NK-92 (cell line): ENCODE results near the gene RXRA.

Experiments used
- DNase-seq: peaks from one replicate; lab custom pipeline; 2025; ENCODE audit not compliant: unreplicated experiment; lab: John Stamatoyannopoulos, UW

Gene RXRA

DNA sequence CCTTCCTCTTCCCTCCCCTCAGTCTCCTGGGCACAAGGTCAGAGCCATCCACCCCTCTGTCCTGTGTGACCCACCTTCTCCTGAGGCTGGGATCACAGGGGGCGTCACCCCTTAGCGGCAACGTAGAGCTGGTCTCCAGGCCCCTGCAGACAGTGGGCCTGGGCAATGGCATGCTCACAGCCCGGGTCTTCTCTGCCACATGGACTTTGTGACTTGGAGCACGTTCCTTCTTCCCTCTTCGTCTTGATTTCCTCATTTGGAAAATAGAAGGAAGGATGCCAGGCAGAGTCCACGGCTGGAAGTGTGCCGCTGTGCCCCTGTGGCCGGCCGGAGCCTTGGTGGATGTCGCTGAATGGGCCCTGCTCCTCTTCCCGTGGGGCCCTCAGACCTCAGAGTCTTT is 10.0 kb downstream of the RXRA start:
- DNase-seq, result no peak

GRCh38 chr9:134336924-134337323 is 10.7 kb downstream of the RXRA start:
- no peak for DNase-seq

GRCh38 chr9:134337469-134337868 is 11.2 kb downstream of the RXRA start:
- DNase-seq, result no peak

DNA sequence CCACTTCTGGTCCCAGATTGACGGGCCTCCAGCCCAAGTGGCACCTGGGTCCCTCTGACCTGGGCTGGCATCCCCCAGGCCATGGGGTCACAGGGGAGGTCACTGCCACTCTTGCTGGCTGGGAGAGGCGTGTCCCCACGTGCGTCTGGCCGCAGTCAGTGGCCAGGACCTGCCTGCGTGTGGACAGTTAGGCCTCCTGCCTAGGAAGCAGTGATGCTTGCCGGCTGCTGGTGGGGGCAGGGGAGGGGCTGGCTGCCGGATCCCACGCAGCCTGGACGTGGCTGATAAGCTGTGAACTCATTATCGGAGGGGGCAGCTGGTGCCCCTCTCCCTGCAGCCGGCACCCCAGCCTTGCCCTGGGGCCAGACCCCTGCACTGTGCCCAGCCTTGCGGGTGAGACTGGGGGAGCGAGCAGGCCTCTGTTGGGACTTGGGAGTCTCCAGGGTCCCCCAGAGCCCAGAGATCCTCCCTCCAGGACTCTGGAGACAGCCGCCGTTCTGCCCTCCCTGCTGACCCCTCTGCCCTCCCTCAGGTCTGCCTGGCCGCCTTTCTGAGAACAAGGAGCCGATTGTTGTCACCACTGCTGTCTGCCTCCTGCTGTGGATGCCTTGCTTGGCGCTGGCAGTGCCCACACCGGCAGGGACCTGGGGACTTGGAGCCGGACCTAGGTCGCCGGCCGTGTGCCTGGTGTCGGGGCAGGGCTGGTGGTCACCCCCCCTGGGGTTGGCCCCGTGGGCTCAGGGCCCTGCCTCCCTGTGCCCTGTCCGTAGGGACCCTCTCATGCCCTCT is 12.3 kb downstream of the RXRA start:
- no peak for DNase-seq

DNA sequence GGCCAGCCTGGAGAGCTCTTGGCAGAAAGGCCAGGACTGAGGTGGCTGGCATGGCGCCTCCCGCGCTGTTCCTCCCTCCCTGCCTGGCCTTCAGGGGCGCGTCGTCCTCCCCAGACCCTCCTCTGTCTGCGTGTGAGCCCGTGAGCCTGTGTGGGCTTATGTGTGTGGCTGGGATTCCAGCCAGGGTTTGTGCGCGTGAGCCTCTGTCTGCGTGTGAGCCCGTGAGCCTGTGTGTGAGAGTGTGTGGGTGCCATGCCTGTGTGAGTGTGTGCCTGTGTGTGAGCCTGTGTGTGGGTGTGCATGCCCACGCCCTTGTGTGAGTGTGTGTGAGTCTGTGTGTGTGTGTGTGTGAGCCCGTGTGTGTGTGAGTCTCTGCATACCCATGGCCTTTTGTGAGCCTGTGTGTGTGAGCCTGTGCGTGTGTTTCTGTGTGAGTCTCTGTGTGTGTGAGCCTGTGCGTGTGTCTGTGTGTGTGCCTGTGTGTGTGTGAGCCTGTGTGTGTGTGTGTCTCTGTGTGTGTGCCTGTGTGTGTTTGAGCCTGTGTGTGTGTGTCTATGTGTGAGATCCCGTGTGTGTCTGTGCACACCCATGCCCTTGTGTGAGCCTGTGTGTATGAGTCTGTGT is 13.0 kb downstream of the RXRA start:
- DNase-seq, result no peak

- no peak for DNase-seq
Observed at GRCh38 chr9:134340475-134341160, 14.4 kb downstream of the RXRA start.

DNA sequence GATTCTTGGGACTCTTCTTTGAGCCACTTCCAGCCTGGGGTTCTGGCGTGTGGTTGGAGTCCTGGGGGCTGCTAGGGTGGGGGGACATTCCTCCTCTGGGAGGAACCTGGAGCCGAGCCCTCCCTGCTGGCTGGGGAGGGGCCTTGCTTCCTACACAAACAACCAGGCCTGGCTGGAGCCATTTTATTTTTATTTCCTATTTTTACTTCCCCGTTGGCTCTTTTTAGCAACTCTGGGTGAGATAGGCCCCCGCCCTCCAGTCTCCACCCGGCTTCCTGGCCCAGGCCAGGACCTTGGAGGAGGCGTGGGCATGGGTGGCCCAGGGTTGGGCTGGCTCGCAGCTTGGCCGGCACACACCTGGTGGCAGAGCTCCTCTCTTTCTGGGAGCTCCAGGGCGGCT is 15.1 kb downstream of the RXRA start:
- no peak for DNase-seq

- DNase-seq, result no peak
Observed at GRCh38 chr9:134341929-134342745, 15.9 kb downstream of the RXRA start.

GRCh38 chr9:134342746-134343115 is 16.5 kb downstream of the RXRA start:
- DNase-seq, result no peak

DNA sequence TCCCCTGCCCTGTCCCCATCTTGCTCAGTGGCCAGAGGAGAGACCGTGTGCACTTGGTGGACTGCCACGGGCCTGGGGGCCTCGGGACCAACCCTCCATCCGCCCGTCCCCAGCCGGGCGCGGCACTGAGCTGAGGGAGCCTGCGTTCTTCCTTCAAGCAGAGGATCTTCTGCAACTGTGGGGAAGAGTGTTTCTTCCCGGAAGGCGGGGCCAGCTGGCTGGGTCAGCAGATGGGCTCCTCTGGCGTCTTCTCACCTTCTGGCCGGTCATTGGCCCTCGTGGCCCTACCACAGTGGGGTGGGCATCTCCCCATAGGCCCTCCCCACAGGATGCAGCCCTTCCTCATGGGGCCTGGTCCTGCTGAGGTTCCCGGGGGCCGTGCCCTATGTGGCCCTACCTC is 17.4 kb downstream of the RXRA start:
- no peak for DNase-seq

DNA sequence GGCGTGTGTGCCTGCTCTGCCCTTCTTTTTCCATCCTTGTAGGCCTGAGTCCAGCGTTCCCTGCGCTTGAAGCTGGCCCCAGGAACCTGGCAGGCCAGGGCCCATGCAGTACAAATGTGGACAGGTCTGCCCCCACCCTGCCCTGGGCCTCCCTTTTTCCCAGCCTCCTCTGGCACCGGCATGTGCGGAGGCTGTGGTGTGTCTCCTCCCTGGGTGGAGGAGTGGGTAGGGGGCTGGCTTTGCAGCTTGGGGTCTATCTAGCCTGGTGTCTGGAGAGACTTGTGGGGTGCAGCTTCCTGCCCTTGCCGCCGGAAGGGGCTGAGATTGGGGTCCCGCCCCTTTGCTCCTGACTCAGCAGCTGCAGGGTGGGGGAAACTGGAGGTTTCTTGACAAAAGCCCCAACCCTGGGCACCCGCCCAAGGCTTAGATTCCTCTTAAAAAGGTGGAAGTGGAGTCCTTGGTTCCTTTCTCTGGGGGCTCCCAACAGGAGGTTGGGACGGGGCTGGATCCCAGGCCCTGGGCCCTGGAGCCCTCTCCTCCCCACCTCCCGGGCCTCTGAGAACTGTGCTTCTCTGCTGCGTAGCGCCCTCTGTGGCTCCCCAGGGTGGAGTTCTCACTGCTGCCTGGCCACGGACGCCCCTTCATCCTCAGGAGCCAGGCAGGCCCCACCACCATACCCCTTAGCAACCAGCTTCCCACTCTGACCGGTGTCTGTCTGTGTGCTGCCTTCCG is 18.0 kb downstream of the RXRA start:
- no peak for DNase-seq

- DNase-seq, result no peak
Observed at GRCh38 chr9:134344800-134345310, 18.6 kb downstream of the RXRA start.

- no peak for DNase-seq
Observed at GRCh38 chr9:134345737-134346136, 19.5 kb downstream of the RXRA start.

GRCh38 chr9:134346151-134346550 is 19.9 kb downstream of the RXRA start:
- no peak for DNase-seq

GRCh38 chr9:134346840-134347583 is 20.8 kb downstream of the RXRA start:
- DNase-seq, result no peak

DNA sequence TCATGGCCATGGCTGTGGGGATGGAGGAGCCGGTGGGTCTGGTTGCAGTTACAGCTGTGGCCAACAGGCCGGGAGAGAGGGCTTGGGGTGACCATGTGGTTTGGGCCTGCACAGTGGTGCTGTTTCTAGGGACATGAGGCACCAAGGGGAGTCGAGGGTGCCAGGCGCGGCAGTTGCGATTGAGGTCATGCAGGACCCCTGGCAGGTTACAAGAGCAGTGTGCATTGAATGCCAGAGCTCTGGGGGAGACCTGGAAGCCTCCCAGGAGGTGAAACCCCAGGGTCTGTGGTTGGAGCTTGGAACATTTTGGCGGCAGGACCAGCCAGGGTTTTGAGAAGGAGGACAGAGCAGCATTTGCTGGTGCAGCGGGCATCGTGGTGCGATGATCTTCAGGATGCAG is 21.7 kb downstream of the RXRA start:
- DNase-seq, result no peak

DNA sequence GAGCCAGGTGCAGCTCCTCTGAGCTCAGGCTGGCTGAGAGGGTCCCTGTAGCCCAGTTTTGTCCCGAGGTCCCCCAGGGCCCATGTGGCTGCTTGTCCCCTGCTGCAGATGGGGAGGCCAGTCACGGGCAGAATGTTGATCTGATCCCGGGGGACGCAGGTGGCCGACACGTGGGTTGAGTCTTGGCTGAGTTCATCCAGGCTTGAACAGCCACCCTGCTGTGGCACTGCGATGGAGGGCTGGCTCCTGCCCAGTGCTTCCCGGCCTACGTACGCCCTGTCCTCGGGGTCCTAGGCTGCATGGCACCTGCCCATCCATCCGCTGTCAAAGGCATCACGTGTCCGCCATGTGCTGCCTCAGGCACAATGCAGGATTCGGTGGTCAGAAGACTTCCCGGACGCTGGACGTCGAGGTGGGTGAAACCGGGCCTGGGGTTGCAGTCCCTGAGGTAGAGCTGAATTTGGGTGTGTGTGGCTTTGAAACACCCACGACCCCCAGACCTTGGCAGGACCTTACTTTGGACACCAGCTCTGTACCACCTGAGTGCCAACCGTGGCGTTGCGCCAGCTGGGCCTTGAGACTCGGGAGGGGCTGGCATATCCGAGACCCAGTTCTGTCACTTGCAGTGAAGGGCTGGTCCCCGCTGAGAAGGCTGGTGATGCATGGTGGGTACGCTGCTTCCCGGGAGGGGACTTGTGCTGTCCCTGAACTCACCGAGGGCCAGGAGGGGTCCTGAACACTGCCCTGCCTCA is 22.3 kb downstream of the RXRA start:
- no peak for DNase-seq

GRCh38 chr9:134349936-134350335 is 23.7 kb downstream of the RXRA start:
- DNase-seq, result no peak

DNA sequence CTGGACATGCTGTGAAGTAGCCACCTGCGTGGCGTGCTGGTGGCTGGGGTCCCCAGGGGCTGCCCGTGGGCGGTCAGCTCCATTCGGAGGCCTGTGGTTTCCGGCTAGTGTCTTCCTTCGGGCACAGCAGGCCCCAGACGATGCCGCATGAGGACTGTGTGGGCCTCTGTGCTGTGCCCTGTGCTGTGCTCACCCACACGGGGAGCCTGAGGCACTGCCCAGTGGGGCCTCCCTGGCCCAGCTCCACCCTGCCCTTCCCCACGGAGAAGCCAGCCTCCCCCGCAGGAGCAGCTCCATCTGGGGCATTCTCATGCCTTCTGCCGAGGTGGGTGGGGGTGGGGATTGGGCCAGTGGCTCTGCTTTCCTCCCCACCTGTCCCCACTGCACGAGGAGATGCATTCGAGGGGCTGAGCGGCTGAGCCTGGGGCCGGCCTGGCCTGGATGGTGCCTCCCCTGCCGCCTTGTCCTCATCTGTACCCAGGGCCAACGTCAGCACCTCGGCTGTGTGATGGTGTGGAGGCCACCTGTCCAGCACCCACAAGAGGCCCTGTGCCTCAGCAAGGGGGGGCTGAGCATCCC is 24.2 kb downstream of the RXRA start:
- DNase-seq, result no peak
